Measurements from ENCODE around the gene NKIRAS2.

DNA sequence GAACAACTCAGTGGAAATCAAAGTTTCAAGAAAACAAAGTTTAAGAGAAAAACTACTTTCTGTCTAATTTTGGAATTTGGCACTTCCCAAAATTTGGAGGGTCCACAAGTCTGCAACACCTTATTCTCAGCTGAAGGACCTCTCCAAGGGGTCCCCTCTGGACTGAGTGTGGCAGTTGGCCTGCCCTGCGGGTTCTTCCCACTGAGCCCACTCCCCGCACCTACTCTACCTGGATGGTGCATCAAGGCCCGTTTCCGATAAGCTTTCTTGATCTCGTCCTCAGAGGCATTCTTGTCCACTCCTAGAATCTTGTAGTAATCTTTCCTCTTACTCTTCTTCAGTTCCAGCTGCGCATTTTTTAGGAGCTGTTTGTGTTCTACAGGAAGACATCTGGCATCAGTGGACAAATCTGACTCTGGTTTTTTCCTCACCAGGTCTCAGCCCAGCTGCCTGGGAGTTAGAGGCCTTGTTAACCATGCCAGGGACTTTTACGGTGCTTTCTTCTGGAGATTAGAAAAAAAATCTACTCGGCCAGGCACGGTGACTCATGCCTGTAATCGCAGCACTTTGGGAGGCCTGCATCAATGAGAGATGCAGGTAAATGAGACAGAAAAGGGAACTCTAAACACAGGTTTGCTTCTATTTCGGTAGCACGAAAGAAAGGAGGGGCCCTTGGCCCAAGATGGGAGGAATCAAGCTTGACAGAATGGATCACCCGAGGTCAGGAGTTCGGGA, 37.7 kb upstream of the NKIRAS2 start:
- TF ChIP-seq CTCF (IDR thresholded peaks at IDR 0.05; ENCODE audit: insufficient read depth, low read length, poor library complexity, severe bottlenecking) (no peak), EZH2phosphoT487 (conservative IDR thresholded peaks at IDR 0.05; ENCODE audit: low read length) (no peak)

Measured in SU-DHL-6 (cell line).